Transverse colon (tissue), 4 donors: ENCODE results near the gene CACNA2D1.

ENCODE experiments used
- EP300 ChIP-seq: sonication (generic); formaldehyde crosslinking; IDR thresholded peaks from one replicate; pipeline ENCODE4 v1.6.1; 2017; ENCODE audit warnings: antibody characterized with exemption, low read depth
- POLR2A ChIP-seq: fragments of 450-650 bp; IDR thresholded peaks from one replicate; pipeline ENCODE4 v1.6.1; 2016; ENCODE audit warnings: antibody characterized with exemption, mild to moderate bottlenecking, moderate library complexity
- POLR2AphosphoS5 ChIP-seq, 3 donors: sonication (generic); formaldehyde crosslinking; IDR thresholded peaks; one replicate each; pipeline ENCODE4 v1.6.1; 2016; ENCODE audit warnings: antibody characterized with exemption in 3 of 3
- TF ChIP-seq, protein P1 (sequence below), 5 experiments: fragments of 200-600 bp in 3 of 5; fragments of 450-650 bp in 2 of 5; sonication (generic) in 3 of 5; IDR thresholded peaks; 1 replicate in 2 of 5; 2 replicates in 3 of 5; pipeline ENCODE4 v1.5.1; 2016 to 2017; ENCODE audit warnings: antibody characterized with exemption in 5 of 5, inconsistent platforms in 3 of 5, mild to moderate bottlenecking in 2 of 5, moderate library complexity in 1 of 5

DNA sequence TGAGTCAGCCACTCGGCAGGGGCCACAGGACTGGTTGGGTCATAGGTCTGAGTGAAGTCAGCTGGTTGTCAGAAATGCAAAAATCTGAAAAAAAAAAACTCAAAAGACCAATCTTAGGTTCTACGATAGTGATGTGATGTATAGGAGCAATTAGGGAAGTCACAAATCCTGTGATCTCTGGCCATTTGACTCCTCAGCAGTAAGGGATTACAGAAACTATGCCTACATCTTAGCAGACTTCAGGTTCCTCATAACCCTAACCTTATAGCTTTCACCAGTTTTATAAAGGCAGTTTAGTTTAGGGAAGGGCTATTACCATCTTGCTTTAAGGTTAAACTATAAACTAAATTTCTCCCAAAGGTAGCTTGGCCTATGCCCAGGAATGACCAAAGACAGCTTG lies 510.6 kb downstream of the CACNA2D1 start:
- TF ChIP-seq, protein P1, sequence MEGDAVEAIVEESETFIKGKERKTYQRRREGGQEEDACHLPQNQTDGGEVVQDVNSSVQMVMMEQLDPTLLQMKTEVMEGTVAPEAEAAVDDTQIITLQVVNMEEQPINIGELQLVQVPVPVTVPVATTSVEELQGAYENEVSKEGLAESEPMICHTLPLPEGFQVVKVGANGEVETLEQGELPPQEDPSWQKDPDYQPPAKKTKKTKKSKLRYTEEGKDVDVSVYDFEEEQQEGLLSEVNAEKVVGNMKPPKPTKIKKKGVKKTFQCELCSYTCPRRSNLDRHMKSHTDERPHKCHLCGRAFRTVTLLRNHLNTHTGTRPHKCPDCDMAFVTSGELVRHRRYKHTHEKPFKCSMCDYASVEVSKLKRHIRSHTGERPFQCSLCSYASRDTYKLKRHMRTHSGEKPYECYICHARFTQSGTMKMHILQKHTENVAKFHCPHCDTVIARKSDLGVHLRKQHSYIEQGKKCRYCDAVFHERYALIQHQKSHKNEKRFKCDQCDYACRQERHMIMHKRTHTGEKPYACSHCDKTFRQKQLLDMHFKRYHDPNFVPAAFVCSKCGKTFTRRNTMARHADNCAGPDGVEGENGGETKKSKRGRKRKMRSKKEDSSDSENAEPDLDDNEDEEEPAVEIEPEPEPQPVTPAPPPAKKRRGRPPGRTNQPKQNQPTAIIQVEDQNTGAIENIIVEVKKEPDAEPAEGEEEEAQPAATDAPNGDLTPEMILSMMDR (IDR thresholded peaks at IDR 0.05), result no peak
- TF ChIP-seq POLR2A, result no peak
- TF ChIP-seq POLR2AphosphoS5 (IDR thresholded peaks at IDR 0.05), result no peak
- TF ChIP-seq EP300, result no peak
